Stimulated activated CD8-positive, alpha-beta memory T cell treated with anti-CD3 and anti-CD28 coated beads, Interleukin-15, amount 100 ng/mL, for 1 hour (primary cell): ENCODE data around the gene HTR3D.
"Not testable (repeated sequence)": the region's sequence is repeated elsewhere in the genome, so short reads cannot be mapped to it uniquely, and the experiment has no call there.

Experiments
- DNase-seq: peaks from one replicate; pipeline ENCODE4 v3.0.0-alpha.2; 2020; ENCODE audit warnings: low read depth

The HTR3D gene

GRCh38 chr3:184068344-184068743, 36.8 kb downstream of the HTR3D start:
- no peak for DNase-seq

- DNase-seq: not testable (repeated sequence)
Measured at GRCh38 chr3:184071142-184071541, 39.6 kb downstream of the HTR3D start.

GRCh38 chr3:184073621-184074020, 42.1 kb downstream of the HTR3D start:
- DNase-seq: no peak

GRCh38 chr3:184075901-184076300, 44.4 kb downstream of the HTR3D start:
- no peak for DNase-seq

- no peak for DNase-seq
Measured at GRCh38 chr3:184077881-184078280, 46.3 kb downstream of the HTR3D start.

- no peak for DNase-seq
Measured at GRCh38 chr3:184078851-184079250, 47.3 kb downstream of the HTR3D start.

- DNase-seq: no peak
Measured at GRCh38 chr3:184081116-184081830, 49.7 kb downstream of the HTR3D start.

- no peak for DNase-seq
Measured at GRCh38 chr3:184082034-184082433, 50.5 kb downstream of the HTR3D start.

GRCh38 chr3:184082465-184082864, 50.9 kb downstream of the HTR3D start:
- DNase-seq: no peak

- DNase-seq: no peak
Measured at GRCh38 chr3:184085389-184085852, 53.9 kb downstream of the HTR3D start.
